HG03280 (cell line): Measurements from ENCODE around the gene PPP1R3E.
"Not testable (repeated sequence)": the region's sequence is repeated elsewhere in the genome, so short reads cannot be mapped to it uniquely, and the experiment has no call there.

Experiments
- ATAC-seq: cut with Tn5 transposase; IDR thresholded peaks from one replicate; pipeline ENCODE4 v1.9.1; 2021; ENCODE audit warnings: mild to moderate bottlenecking, moderate library complexity; ENCODE audit not compliant: unreplicated experiment

PPP1R3E gene

DNA sequence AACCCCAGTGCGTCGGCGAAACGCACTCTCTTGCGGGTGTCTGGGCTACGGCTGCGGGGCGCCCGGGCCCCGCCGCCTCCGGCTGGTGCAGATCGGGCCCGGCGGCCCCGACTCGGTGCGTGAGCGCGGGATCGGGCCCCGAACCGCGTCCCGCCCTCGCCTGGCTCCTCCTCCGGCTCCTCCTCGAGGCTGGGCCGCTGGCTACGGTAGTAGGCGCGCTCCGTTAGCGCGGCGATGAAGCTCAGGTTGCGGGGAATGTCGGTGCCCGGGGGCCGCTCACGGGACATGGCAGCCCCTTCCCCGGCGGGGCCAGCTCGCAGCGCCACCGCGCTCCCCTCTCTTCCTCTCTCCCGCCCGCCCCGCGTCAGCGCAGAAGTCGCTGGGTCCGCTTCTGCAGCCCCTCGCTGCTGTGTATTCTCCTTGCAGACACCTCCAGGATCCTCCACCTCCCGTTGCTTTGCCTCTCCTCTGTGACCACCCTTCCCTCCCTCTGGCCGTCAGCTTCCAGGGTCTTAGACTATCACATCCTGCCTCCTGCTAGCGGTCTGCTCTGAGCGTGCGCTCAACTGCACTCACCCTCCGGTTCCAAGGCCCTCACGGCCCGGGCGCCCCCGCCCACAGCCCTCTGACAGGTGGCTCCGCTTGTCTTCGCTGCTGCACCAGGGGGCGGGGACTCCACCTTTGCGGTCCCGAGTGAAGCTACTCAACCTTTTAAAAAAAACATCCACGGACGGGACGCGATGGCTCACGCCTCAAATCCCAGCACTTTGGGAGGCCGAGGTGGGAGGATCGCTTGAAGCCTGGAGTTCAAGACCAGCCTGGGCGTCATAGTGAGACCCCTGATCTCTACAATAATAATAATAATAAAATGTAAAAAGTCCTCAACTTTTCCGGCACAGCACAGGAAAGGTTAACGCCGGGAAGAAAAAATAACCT is at the start of gene PPP1R3E:
Gene PPP1R3E, minus strand, starts transcription at position 570 of the 936 bp plus-strand sequence. Its CDS starts 283 bp downstream, at position 287.
- ATAC-seq: peak; percentile 22

DNA sequence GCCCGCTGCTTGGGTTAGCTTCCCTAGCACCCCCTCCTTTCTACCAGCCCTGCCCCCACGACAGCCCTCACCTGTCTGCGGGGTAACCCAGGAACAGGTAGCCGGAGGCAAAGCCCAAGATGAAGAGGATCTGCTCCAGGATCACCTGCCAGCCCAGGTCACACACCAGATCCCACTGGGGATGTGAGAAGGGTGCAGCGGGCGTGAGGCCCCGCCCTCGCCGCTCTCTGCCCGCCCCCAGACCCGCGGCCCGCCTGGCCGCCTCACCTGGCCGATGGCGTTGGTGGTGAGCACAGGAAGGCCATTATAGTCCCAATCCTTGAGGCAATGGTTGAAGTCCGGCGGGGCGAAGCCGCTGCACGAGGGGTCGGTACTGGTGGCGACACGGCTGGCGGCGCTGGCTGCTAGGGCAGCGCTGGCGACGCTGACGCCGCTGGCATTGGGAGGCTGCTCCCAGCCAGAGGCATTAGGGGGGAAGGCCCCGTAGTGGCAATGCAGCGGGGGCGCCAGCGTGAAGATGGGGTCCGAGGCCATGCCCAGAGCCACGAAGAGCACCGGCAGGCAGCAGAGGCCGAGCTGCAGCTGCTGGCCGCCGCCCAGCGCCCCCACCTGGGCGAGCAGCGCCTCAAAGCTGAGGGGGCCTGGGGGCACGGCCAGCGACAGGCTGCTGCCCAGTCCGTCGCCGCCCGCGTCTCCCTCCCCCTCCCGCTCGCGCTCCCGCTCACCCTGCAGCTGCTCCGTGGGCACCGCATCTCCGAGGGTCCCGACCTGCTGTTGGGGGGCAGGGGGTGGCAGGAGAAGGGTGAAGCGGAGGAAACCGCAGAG is 49.2 kb upstream of the PPP1R3E start:
- ATAC-seq: no peak

DNA sequence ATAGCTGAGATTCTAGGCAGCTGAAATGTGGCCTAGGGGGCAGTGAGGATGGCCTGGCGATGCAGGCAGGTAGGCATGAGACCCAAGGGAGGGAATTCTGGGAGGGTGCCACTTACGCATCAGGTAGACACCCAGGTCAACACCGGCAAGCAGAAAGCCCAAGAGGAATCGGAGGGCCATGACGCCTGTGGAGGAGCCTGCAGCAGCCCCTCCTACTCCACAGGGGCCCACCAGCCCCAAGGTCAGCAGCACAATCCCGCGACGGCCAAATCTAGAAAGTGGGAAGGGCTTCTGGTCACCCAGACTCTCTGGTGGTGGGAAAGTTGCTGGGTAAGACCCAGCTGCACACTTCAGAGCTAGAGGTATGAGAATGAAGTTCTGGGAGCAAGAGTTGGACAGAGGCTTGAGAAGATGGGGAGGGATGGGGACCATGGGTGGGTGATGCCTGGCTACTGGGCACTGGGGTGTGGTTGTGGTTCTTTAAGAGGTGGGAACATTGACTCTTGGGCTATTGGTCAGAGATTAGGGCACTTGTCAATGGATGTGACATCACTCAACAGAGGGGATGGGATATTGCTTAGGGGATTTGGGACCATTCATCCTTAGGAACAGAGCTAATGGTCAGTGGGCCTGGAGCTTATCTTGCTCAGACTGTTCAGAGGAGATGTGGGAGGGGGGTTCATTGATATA is 46.6 kb upstream of the PPP1R3E start:
- ATAC-seq: no peak

GRCh38 chr14:23348297-23348655 is 45.6 kb upstream of the PPP1R3E start:
- no peak for ATAC-seq

DNA sequence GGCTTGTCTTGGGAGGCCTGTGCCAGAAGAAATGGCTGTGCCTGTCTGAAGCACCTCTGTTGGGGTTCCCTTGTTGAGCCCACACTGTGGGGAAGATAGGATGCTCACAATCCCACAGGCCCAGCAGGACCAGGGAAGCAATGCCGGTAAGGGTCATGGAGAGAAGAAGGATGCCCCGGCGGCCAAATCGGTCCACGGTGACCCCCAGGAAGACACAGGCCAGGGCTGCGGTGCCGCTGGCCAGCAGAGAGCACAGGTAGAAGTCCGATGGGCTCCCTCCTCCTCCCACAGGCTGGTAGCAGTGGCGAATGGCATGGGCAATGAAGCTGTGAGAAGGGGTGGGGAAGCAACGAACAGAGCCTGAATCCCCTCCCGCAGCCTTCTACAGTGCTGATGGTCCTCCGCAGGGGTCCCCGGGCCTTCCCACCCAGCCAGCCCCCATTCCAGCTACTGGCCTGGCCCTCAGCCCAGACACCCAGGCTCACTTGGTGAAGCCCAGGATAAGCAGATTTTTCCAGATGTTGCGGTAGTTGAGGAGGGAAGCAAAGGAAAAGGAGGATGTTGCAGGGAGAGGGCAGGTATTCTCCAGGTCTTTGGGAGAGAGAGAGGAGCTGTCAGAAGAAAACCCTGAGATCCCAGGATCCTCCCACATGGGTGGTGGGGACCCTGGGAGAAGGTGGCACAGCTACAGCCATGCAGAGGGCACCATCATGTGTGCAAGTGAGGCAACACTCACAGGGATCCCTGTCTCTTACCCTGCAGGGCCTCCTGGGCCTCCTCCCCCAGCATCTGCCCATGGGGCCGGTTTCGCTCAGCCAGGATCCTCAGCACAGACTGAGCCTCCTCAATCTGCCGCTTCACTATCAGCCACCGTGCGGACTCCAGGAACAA is 45.0 kb upstream of the PPP1R3E start:
- ATAC-seq: no peak

DNA sequence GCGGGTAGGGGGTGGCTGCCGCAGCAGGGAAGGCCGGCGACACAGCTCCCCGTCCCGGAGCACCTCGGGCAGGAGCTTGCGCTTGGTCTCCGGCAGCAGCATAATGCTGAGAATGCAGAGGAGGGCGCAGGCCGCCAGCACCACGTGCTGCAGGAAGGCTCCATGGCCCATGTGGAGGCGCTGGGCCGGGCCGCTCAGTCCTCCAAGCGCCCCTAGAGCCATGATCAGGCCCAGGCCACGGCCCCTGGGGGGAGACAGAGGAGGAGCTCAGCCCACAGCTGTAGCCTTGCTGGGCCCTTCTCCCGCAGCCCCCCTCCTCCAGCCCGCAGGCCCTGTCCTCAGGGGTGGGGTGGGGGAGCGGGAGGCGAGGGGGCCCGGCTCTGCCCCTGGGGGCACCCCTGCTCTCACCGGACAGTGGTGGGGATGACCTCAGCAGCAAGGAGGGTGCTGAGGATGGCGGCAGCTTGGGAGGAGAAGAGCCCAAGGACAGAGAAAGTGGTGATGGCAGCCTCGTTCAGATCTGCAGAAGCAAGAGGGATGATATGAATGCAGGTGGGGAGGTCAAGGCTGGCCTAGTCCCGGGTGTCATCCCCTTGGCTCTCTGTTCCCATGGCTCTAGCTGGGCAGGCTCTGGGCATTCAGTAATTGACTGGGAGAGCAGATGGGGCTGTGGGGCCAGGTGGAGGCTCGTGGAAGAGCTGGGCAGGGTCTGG is 44.2 kb upstream of the PPP1R3E start:
- no peak for ATAC-seq

DNA sequence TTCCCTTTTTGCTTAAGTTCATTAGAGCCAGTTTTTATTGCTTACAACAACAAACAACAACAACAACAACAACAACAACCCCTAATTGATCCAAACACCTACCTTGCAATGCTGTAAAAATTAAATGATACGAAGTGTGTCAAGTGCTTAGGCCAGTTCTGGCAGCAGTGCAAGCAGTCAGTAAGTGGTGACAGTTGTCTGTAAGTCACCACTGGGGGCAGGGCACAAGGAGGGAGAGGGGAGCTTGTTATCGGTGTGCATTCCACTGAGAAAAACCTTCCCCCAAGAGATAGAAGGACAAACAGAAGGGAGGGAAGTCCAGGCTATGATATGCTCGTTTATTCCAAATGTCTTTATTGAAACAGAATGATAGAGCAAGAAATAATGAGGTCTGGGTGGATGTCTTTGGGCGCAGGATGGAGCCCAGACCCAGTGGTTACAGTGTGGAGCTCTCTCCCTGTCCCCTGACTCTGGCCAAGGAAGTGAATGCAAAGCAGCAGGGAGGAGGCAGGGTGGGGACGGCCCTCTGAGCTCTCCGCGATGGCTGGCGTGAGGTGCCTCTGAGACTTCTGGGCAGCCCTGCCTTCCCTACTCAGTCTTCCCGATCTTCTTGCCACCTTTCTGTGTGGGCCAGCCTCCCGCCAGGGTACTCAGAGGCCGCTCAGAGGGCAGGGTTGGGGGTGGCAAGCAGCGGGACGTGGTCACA is 43.5 kb upstream of the PPP1R3E start:
- no peak for ATAC-seq

DNA sequence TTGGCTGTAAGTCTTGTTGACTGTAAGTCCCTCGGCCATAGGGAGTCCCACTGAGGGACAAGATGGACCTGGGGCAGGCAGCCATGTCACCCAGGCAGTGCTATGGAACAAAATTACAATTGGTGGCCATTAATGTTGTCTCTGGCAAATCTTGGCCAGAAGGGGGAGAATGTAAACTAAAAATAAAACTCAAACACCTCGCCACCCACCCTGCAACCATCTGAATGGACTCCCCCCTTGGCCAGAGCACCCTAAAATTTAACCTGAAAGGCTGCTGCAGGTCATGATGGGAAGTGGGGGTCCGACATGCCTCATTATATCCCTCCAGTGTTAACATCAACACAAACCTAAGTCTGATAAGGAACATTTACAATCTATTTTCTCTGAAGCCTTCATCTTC is 41.8 kb upstream of the PPP1R3E start:
- ATAC-seq: no peak

DNA sequence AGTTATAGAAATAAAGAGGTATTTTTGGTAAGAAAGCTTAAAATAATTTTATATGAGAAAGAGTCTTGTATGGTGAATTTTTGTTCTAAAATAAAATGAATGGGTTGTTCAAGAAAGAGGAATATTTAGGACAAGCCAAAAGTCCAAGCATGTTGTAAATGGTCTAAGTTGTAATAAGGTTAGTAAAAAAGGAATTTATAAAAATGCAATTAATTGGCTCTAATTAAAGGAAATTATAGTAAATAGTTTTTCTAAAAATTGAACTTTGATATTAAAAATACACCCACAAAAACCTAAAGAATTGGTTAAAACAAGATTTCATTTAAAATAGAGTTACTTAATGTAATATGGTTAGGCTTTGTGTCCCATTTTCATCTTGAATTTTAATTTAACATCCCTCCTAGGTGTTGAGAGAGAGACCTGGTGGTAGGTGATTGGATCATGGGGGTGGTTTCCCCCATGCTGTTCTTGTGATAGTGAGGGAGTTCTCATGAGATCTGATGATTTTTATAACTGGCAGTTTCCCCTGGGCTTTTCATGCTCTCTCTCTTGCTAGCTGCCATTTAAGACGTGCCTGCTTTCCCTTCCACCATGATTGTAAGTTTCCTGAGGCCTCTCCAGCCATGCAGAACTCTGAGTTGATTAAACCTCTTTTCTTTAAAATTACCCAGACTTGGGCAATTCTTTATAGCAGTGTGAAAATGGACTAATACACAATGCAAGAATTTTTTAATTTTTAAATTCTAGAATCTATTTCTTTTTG is 37.0 kb upstream of the PPP1R3E start:
- no peak for ATAC-seq

GRCh38 chr14:23335623-23336022 is 33.0 kb upstream of the PPP1R3E start:
- no peak for ATAC-seq

DNA sequence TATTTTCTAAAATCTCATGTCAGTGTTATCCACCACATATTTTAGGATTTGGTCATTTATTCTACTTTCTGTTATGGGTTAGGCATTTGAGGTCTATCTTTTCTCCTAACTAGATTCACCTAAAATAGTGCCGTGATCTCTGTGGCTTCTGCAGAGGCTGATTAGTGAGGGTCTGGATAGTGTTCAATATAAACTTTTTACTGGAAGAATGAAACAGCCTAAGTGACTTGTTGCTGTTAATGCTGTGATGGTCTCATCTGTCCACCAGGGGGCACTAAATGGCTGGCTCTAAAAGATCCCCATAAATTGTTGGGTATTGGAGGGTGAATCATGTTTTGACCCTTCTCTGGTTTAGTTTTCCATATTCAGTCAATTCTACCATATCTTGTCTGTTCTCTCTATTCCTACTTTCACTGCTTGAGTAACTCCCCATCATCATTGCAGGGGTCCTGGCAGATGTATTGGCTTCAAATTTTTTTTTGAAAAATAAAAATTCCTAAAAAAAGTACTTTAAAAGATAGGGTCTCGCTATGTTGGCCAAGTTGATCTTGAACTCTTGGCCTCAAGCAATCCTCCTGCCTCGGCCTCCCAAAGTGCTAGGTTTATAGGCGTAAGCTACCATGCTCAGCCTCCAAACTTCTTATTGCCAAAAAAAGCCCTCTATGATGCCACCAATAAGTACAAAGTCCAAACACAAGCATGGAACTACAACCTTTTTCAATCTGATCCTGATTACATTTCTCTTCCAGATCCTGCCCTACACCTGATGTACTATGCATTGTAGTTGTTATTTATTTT is 25.5 kb upstream of the PPP1R3E start:
- no peak for ATAC-seq

GRCh38 chr14:23326491-23327332 is 24.1 kb upstream of the PPP1R3E start:
- no peak for ATAC-seq

- not testable (repeated sequence) for ATAC-seq
Observed at GRCh38 chr14:23325746-23326145, 23.1 kb upstream of the PPP1R3E start.

GRCh38 chr14:23324993-23325392 is 22.3 kb upstream of the PPP1R3E start:
- ATAC-seq: no peak

DNA sequence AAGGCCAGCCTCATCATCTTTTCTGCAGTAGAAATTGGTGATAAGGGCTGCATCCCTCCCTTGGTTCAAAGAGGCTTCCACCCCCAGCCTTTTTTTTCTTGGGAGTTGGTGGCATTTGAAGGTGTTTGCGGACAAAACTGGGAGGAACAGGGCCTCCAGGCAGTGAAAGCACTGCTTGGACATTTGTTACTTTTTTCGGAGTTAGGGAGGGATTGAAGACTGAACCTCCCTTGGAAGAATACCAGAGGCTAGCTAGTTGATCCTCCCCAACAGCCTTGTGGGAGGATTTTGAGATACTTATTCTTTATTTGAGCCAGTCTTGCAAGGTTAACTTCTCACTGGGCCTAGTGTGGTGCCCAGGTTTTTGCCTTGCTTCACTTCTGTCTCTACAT is 21.8 kb upstream of the PPP1R3E start:
- ATAC-seq: no peak

GRCh38 chr14:23323838-23324454 is 21.3 kb upstream of the PPP1R3E start:
- no peak for ATAC-seq
